NCI-H226 (cell line): Measurements from ENCODE around the gene HSF5.
"Not testable (repeated sequence)": the region's sequence is repeated elsewhere in the genome, so short reads cannot be mapped to it uniquely, and the experiment has no call there.

Experiments used
- DNase-seq: peaks from one replicate; pipeline ENCODE4 v3.0.0-alpha.2; 2015

HSF5 gene

DNA sequence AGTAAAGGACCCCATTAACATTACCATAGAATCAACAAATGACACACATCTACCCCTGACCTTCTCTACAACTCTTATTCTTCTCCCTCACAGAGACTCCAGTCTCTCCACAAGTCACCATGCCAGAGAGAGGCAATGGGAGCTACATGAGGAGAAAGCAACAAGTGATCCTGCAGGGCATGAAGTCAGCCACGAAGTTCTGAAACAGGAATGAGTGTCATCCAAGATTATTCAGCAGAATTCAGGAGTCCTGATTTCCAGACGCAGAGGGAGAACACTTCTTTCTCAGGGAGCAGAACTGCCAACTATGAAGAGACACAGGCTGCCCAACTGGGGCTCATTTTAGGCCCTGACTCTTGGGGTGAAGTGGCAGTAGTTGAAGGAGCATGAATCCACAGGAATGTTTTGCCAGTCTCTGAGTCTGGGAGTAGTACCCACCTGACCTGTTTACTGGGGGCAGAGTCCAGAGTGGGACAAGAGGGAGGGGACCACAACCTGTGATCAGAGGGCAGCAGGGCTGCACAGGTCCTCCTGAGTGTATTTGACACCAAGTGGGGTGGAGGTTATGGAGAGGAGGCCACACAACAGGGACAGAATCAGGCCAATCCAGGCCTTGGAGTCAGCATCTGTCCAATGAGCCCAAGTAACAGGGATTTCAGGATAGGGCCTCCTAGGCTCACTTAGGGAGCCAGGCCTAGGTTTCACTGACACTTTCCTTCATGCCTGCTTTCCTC is 28.6 kb upstream of the HSF5 start:
- DNase-seq: no peak

DNA sequence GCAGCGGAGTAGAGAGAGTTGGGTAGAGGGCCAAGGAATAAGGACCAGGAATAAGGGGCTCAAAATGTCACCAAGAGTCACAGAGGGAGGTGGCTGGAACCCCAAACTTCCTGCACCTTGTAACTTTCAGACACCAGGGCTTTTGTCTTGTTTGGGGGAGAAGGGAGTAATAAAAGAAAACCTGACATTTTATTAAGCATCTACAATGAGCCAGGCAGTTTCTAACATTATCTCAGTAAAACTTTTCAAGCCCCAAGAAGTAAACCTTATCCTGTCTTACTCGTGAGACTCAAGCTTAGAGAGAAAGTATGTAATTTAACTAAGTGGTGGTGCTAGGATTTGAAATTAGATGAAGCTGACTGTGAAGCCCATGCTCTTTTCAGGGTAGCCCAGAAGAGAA is 27.1 kb upstream of the HSF5 start:
- no peak for DNase-seq

DNA sequence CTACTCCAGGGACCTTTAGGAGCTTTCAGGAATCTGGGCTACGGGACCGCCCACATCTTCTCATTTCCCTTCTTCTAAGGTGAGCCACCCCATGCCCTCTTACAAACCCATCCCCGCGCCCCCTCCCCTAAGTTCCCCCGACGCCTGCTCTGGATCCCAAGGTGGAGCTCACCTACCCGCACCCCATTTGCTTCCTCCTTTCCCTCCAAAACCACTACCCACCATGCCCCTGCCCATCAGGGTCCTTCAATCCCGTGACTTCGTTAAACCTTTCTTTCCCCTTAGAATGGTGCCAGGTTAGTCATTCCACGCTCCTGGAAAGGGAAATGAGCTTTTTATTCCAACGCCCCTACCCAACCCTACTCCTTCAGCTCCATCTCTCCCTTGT is 26.6 kb upstream of the HSF5 start:
- no peak for DNase-seq

DNA sequence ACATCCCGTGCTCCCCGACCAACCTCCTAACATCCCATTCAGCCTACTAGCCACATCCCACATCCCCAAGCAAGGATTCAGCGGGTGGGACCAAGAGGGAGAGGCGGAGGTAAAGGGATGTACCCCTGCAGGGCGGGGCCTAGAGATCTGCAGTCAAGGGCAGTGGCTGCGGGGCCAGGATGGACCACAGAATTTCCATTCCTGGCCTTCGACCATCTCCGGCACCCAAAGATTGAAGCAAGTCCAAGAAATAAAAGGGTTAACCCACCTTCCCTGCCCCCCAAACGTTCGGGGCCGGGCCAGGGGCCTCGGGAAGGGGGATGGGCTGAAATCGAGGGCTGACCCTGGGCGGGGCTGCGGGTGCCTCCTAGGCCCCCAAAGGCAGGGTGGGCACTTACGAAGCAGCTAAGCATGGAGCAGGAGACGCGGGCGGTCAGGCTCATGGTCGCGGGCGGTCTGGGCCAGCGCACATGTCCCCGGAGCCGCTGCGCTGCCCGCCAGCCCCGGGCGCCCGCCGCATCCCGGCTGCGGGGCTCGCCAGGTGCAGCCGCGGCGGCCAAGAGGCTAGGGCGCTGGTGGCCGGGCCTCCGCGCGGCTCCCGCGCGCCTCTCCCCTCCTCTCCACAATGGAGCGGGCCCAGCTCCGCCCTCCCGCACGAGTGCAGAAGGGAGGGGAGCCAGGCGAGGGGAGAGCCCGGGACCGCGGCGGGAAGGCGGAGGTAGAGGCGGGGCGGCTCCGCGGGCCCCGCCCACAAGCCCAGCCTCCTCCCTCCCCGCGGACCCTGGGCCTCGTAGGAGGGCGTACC is 26.0 kb upstream of the HSF5 start, which contains the start of gene MTMR4:
Gene MTMR4 (minus strand): TSS at position 674 of the 805 bp plus-strand sequence. CDS start 231 bp downstream, at position 443.
- DNase-seq: peak; percentile 74

DNA sequence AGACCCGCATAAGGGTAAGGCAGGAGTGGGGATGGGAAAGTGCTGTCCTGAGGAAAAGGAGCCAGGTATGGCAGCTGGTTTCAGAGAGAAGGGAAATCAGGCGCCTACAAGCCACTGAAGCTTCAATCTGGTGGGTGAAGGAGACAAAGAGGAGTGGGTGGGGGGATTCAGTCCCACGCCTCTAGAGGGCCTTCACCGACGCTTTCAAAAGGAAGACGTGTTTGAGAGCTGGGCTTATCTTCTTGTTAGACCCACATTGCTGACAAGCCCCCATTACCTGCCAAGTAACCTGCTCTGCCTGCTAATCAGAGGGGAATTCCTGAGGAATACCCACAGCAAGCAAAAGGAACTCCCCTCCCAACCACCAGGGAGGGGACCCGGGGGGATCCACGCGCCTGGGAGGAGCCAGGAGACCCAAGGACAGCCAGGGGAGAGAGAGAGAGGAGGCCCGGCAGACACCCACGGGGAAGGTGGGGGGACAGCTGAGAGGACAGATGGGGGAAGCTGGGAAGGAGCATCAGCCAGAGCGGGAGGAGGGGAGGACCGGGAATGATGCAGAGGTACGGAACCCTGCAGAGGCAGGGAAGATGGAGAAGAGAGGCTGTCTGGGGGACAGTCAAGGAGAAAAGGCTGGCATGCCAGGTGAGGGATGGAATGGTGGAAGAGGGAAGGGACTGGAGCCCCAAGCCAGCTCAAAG is 25.2 kb upstream of the HSF5 start:
- no peak for DNase-seq

DNA sequence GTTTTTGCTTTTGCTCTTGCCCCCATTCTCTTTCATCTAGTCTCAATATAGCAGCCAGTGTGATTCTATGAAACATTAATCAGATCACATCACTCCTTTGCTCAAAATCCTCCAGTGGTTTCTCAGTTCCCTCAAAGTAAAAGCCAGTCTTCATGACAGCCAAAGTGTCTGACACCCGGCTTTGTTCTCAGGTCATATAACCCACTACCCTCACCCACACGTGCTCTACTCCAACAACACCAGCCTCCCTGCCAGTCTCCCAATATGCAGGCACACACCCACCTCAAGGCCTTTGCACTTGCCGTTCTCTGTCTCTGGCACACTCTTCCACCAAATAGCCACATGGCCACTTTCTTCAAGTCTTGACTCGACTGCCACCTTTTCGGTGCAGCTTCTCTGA is 21.9 kb upstream of the HSF5 start:
- no peak for DNase-seq

DNA sequence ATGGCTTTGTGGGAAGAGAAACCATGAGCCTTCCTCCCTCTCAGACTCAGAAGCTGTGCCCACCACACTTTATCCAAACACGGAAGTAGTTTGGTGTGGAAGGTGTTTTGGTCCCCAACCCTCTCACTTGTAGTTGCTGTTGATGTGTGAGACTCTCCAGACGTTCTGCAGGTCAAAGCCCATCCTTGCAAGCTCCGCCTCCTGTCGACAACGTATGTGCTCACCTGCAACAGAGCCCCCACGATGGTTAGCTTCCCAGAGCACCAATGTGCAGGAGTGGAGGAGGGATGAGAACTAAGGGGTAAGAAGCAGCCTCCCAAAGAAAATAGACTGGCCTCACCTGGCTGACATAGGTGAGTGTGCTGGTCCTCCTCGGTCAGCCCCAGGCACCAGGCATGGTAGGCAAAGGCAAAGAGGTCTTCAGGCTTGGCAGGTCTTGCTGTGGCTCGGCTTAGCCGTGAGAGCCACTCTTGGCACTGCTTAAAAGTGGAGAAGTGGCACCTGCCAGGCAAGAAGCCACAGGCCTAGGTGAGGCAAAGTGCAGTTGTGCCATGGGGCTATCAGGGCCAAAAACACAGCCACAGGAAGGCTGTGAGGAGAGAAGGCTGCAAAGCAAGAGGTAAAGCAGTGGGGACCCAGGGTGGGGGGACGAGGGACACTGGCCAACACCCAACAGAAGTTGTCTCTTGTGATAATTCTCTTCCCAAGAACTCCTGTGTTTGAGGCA is 20.3 kb upstream of the HSF5 start:
- DNase-seq: no peak

DNA sequence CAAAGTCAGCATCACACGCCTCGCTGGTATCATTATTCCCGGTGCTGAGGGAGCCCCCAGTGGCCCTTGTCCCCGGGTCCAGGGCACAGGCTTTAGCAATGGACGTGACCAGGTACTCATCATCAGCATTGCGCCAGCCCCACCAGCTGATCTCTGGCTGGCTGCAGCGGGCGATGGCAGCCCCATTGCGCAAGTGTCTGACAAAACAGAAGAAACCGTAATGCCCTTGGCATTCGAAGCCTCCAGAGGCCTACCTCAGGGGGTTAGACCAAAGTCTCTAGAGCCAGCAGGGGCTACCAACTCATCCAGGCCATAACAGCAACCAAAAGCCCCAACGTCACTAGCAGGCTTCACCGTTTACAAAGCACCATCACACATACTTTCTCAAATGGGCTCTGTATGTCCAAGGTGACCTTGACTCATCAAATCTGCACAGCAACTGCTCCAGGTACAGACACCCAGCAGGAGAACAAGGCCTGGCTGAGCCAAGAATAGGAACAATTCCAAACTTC is 19.0 kb upstream of the HSF5 start:
- DNase-seq: no peak

DNA sequence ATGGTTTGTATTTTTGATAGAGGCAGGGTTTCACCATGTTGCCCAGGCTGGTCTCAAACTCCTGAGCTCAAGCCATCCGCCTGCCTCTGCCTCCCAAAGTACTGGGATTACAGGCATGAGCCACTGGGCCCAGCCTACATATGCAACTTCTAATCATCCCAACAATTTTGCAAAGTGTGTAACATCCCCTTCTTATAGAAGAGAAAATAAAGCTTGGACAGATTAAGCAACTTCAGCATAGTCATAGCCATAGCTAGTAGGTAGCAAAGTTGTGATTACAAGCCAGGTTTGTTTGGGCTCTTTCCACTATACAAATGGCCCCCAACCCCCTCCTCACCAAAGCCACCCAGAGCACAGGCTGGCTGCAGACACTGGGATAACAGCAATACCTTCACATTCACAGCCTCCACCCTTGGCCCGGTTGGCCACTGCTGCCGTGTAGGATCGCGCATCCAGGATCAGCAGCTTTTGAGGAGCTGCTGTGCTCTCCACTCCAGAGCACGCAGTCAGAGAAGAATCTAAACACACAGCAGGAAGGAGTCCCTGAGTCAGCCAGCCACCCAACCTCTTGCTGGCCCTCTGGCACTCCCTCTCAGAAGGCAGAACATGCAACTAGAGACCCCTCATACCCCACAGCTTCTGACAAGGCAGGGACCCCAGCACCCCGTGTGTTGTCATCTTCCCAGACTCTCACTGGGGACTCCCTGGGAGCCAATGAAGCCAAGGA is 18.3 kb upstream of the HSF5 start:
- no peak for DNase-seq

DNA sequence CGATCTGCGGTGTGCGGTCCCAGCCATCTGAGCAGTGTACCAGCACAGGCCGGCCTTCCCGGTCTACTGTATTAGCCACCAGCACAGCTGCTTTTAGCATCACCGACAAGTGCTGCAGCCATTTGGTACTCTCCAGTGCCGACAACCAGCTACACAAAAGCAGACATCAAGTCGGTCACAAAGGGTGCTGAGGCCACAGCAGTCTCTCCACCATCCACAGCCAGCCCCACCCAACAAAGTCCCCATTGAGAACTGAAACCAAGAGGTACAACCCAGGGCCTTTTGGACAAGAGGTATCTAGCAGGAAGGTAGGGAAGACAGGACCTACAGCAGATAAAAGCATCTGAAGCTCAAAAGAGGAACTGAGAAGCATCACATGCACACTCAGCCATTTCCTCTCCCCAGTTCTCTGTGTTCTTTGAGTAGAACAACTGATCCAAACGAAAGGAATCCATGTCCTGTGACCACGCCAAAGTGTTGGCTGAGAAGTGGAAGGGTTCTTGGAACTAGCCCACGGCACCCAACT is 16.7 kb upstream of the HSF5 start:
- DNase-seq: no peak

DNA sequence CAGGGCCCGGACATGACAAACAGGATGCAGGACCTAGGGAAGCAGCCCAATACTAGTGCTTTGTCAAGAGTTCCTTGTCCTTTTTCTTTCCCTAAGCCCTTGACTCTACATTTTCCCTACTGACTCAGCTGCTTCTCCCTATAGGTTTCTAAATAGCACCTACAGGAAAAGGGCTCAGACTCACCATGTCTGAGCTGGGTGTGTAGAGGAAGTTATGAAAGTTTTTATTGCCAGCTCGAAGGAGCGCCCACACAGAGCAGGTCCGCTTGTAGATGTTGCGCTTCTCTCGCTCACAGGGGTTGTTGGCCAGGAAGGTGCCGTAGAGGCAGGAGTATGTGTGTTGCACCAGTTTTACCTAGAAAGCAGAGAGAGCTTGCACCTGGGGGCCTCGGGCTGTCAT is 15.7 kb upstream of the HSF5 start:
- DNase-seq: no peak

DNA sequence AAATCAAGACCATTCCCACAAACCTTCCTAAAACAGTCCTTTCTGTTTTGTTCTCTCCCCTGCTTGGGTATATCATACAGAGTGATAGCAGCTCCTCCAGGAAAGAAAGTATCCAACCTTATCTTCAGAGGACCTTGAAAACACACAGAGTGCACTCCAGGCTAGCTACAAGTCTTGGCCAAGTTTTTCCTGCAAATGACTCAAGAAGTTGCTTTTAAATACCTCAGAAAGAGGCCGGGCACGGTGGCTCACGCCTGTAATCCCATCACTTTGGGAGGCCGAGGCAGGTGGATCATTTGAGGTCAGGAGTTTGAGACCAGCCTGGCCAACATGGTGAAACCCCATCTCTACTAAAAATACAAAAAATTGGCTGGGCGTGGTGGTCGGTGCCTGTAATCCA is 14.9 kb upstream of the HSF5 start:
- not testable (repeated sequence) for DNase-seq

DNA sequence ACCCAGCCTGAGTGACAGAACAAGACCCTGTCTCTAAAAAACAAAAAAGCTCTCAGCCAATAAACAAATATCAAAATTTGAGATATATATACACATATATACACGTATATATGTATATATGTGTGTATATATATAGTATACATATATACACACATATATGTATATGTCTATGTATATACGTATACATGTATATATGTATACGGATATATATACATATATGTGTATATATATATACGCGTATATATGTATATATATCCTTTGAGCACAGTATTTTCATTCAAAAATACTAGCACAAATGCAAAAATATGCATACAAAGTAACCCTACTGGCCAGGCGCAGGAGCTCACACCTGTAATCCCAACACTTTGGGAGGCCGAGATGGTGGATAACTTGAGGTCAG is 13.2 kb upstream of the HSF5 start:
- DNase-seq: no peak

DNA sequence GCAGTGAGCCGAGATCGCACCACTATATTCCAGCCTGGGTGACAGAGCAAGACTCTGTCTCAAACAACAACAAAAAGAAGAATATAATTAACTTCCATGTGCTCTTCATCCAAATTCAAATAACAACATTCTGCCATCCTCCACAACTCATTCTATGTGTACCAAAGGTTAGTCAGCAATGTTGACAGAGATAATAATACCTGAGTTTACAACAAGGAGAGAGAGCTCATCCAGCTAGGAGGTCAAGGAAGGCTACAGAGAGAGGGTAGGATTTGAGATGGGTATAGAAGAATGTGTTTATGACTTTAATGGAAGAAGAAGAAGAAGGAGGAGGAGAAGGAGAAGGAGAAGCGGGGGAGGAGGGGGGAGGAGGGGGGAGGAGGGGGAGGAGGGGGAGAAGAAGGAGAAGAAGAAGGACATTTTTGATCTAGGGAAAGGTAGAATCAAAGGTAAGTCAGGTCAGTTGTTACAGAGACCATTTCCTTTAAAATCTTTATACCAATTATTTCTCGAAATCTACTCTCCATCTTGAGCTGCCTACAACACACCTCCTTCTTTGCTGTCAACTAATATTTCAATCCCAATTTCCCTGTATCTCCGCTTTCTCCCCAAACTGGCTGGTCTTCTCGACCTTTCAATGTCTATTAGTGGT is 10.1 kb upstream of the HSF5 start:
- no peak for DNase-seq

DNA sequence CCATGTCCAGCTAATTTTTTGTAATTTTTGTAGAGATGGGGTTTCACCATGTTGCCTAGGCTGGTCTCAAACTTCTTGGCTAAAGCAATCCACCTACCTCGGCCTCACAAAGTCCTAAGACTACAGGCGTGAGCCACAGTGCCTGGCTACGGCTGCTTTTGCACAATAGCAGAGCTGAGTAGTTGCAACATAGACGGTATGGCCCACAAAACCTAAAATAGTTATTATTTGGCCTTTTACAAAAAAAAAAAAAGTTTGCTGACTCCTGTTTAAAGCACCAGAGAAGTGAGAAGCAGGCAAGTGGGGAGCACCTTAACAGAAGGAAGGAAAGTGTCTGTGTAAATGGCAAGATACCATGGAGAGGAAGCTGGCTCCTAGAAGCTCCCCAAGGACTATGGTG is 5.3 kb upstream of the HSF5 start:
- no peak for DNase-seq

DNA sequence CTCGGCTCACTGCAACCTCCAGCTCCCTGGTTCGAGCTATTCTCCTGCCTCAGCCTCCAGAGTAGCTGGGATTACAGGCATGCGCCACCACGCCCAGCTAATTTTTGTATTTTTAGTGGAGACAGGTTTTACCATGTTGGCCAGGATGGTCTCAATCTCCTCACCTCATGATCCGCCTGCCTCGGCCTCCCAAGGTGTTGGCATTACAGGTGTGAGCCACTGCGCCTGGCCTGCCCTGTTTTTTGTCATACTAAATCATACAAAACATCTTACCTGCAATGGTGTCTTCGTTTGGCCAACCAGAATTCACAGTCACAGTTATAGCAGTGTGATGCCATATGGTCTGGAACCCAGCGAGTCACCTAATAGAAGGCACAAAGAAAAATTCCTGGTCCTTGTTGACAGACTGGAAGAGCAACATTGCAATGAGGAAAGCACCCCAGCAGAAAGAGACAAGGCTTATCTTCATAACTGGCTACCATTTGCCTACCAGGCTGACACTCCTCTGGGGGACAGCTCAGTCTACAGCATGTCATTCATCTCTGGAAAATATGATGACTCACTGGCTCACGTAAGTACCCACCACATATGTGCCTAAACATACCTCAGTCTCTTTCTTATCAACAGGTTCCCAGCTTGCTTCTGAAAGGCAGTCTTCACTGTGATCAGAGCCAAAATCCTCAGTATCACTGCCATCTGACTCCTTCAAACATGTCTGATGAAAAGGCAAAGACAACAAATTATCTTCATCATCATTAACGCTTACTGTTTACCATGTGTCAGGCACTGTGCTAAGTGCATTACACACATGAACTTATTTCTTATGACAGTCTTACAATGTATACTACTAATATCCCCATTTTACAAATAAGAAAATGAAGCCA is 4.3 kb upstream of the HSF5 start:
- DNase-seq: no peak

DNA sequence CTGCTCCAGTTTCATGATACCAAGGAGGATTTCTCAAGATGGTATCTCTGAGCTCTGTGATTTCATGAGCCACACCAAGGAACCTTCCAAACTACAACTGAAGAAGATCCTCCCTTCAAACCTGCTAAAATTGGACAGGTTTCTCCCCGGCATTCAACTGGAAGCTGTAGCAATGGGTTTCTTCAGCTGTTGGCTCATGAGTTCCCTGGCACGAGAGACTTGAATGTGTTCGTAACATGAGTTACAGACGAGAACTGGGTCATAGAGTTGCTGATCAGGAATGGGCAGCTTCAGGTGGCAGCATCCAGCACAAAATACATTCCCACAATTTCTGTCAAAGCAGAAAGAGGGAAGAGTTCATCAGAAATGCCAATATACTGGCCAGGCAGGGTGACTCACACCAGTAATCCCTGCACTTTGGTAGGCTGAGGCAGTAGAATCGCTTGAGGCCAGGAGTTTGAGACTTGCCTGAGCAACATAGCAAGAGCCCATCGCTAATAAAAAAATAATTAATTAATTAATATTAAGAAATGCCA is 3.4 kb upstream of the HSF5 start:
- no peak for DNase-seq

DNA sequence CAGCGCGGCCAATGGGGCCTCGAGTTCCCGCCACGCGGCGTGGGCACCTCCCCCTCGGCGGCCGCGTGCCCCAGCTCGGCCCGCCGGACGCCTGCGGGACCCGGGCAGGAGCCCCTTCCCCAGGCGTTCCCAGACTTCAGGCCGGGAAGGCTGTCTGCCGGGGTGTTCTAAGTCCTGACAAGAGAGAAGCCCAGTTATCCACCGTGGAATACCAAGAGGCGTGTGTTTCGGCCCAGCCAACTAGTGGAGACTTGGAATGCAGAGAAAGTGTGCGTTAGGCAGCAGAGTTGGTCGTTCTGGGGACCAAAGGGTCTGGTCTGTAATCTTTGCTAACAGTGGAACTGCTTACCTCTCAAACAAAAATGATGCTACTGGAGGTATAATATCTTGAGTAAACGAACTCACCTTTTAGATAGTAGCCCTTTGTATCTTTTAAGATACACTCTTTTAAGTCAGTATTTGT is 251 bp upstream of the HSF5 start:
- no peak for DNase-seq

DNA sequence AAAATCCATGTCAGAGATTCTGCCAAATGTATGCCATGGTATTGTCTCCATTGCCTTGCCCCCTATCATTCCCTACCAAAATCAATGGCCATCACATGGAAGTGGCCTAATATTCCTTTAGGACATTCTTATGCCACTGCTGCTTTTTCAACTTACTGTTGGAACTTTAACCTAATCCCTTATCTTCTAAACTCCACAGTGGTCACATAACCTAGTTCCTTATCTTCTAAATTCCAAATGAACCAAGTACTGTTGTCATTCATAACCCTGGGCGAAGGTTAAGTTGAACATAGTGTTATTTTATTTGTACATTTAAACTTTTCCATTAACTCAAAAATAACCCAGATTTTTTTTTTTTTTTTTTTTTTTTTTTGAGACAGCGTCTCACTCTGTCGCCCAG is 3.6 kb downstream of the HSF5 start:
- no peak for DNase-seq

DNA sequence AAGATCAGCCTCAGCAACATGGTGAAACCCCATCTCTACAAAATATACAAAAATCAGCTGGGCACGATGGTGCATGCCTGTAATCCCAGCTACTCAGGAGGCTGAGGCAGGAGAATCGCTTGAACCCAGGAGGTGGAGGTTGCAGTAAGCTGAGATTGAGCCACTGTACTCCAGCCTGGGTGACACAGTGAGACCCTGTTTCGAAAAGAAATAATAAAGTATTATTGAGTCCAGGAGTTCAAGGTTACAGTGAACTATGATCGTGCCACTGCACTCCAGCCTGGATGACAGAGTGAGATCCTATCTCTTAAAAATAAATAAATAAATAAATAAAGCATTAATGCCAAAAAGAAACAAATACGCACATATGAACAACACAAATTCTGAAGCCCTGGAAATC is 6.4 kb downstream of the HSF5 start:
- DNase-seq: not testable (repeated sequence)
